Esophagus mucosa (tissue), 1 donor: ENCODE measurements around the gene PCSK6. TPM values are rescaled to one million over a fixed set of nuclear protein-coding genes. Genes with fewer than 3 reads are reported as not detected.
"Not testable (repeated sequence)": the region's sequence is repeated elsewhere in the genome, so short reads cannot be mapped to it uniquely, and the experiment has no call there.

ENCODE experiments used
- ATAC-seq: fragments of 200-7000 bp; cut with Tn5 transposase; one replicate; pipeline ENCODE4 v1.9.1; 2020
- total RNA-seq: library from RNA; stranded (reverse); gene quantifications from one replicate; pipeline ENCODE4 v1.2.4, GENCODE V29; 2023
- donor health status: DM: yes; HTN: yes; CAD: no.

The PCSK6 gene
- total RNA-seq, 1 donor from 2014 or later, result 6.7 TPM

GRCh38 chr15:101353240-101353639 is 136.3 kb downstream of the PCSK6 start:
- no peak for ATAC-seq

- no peak for ATAC-seq
Measured at GRCh38 chr15:101351736-101352135, 137.8 kb downstream of the PCSK6 start.

GRCh38 chr15:101349047-101349951 is 140.2 kb downstream of the PCSK6 start:
- peak; percentile 62 for ATAC-seq

GRCh38 chr15:101348643-101349042 is 140.9 kb downstream of the PCSK6 start:
- ATAC-seq, result peak; percentile 35

- no peak for ATAC-seq
Measured at GRCh38 chr15:101348015-101348414, 141.5 kb downstream of the PCSK6 start.

GRCh38 chr15:101347454-101347853 is 142.1 kb downstream of the PCSK6 start:
- ATAC-seq, result no peak

GRCh38 chr15:101346928-101347327 is 142.6 kb downstream of the PCSK6 start:
- no peak for ATAC-seq

- no peak for ATAC-seq
Measured at GRCh38 chr15:101342056-101342455, 147.5 kb downstream of the PCSK6 start.

GRCh38 chr15:101338502-101339057 is 150.9 kb downstream of the PCSK6 start:
- no peak for ATAC-seq

- ATAC-seq, result no peak
Measured at GRCh38 chr15:101337976-101338375, 151.5 kb downstream of the PCSK6 start.

GRCh38 chr15:101333907-101334789 is 155.4 kb downstream of the PCSK6 start:
- not testable (repeated sequence) for ATAC-seq

GRCh38 chr15:101332061-101332467 is 157.4 kb downstream of the PCSK6 start:
- ATAC-seq, result no peak

- no peak for ATAC-seq
Measured at GRCh38 chr15:101329867-101330380, 159.6 kb downstream of the PCSK6 start.

- no peak for ATAC-seq
Measured at GRCh38 chr15:101329309-101329863, 160.1 kb downstream of the PCSK6 start.

GRCh38 chr15:101328001-101328400 is 161.5 kb downstream of the PCSK6 start:
- ATAC-seq, result no peak

- ATAC-seq, result no peak
Measured at GRCh38 chr15:101327147-101327740, 162.3 kb downstream of the PCSK6 start.

- ATAC-seq, result no peak
Measured at GRCh38 chr15:101326462-101327146, 162.9 kb downstream of the PCSK6 start.

- no peak for ATAC-seq
Measured at GRCh38 chr15:101326026-101326315, 163.5 kb downstream of the PCSK6 start.

GRCh38 chr15:101325263-101326025 is 164.1 kb downstream of the PCSK6 start:
- no peak for ATAC-seq

GRCh38 chr15:101324524-101325177 is 164.9 kb downstream of the PCSK6 start:
- peak; percentile 22 for ATAC-seq
